ENCODE measurements around the gene TLL2. TPM values are rescaled to one million over a fixed set of nuclear protein-coding genes. Genes with fewer than 3 reads are reported as not detected.

Gene TLL2
- total and polyA plus RNA-seq, 12 donors, result 0.10 to 0.40 (median 0.13) TPM; not detected in 6

GRCh38 chr10:96422525-96422924 is 91.2 kb downstream of the TLL2 start:
- Histone ChIP-seq H3K36me3 (replicated peaks in 1 of 2) (no peaks in the 10 kb centered on the region), H3K27ac (no peak overlapping the region), H3K9me3 (replicated peaks in 1 of 3) (no peaks in the 10 kb centered on the region), H3K27me3 (no peaks in the 10 kb centered on the region), H3K4me1 (replicated peaks in 1 of 2) (no peaks in the 10 kb centered on the region), H3K4me3 (no peak overlapping the region)
- WGBS, 4 donors, result 84 to 89% (median 86%) methylated on average over 8 to 9 of the region's 9 CpGs
- TF ChIP-seq CTCF (IDR thresholded peaks at IDR 0.05) (no peak), POLR2A (IDR thresholded peaks at IDR 0.05) (no peak)
- no peak for DNase-seq
- intact Hi-C loops (cut with DNase I), result no loop called here

- no peak overlapping the region for H3K4me3 ChIP-seq
- intact Hi-C loops (cut with DNase I), result no loop called here
- no peak for DNase-seq
- H3K27me3 ChIP-seq, result no peaks in the 10 kb centered on the region
- no peaks in the 10 kb centered on the region for H3K36me3 ChIP-seq (replicated peaks in 1 of 2)
- H3K9me3 ChIP-seq (replicated peaks in 1 of 3), result no peaks in the 10 kb centered on the region
- TF ChIP-seq CTCF (IDR thresholded peaks at IDR 0.05), result no peak
- no peak for TF ChIP-seq POLR2A (IDR thresholded peaks at IDR 0.05)
- H3K27ac ChIP-seq, result no peak overlapping the region
- no peaks in the 10 kb centered on the region for H3K4me1 ChIP-seq (replicated peaks in 1 of 2)
- WGBS, 4 donors, result 18 to 38% (median 29%) methylated on average over 1 of the region's 1 CpG
Measured at GRCh38 chr10:96421995-96422394, 91.7 kb downstream of the TLL2 start.

GRCh38 chr10:96420228-96421009 is 93.3 kb downstream of the TLL2 start:
- 61 to 72% (median 64%) methylated on average over 8 to 15 of the region's 15 CpGs for WGBS, 4 donors
- no peak for TF ChIP-seq POLR2A (IDR thresholded peaks at IDR 0.05)
- TF ChIP-seq CTCF (IDR thresholded peaks at IDR 0.05), result no peak

GRCh38 chr10:96419351-96419750 is 94.4 kb downstream of the TLL2 start:
- intact Hi-C loops (cut with DNase I), result no loop called here
- DNase-seq, result no peak
- H3K9me3 ChIP-seq (replicated peaks in 1 of 3), result no peaks in the 10 kb centered on the region
- no peaks in the 10 kb centered on the region for H3K27me3 ChIP-seq
- 84 to 89% (median 88%) methylated on average over 3 of the region's 3 CpGs for WGBS, 4 donors
- H3K27ac ChIP-seq, result no peak overlapping the region
- no peaks in the 10 kb centered on the region for H3K36me3 ChIP-seq (replicated peaks in 1 of 2)
- no peak for TF ChIP-seq POLR2A (IDR thresholded peaks at IDR 0.05)
- TF ChIP-seq CTCF (IDR thresholded peaks at IDR 0.05), result no peak
- H3K4me1 ChIP-seq (replicated peaks in 1 of 2), result no peaks in the 10 kb centered on the region
- no peak overlapping the region for H3K4me3 ChIP-seq

More at GRCh38 chr10:96420228-96421009, 93.3 kb downstream of the TLL2 start:
- no peak overlapping the region for H3K27ac ChIP-seq
- intact Hi-C loops (cut with DNase I), result no loop called here
- no peaks in the 10 kb centered on the region for H3K27me3 ChIP-seq
- no peaks in the 10 kb centered on the region for H3K4me1 ChIP-seq (replicated peaks in 1 of 2)
- no peaks in the 10 kb centered on the region for H3K36me3 ChIP-seq (replicated peaks in 1 of 2)
- no peaks in the 10 kb centered on the region for H3K9me3 ChIP-seq (replicated peaks in 1 of 3)
- DNase-seq, result no peak
- no peak overlapping the region for H3K4me3 ChIP-seq

Data from adrenal gland (tissue), 12 donors.